ENCODE results near the gene NMRAL1.

Gene NMRAL1

DNA sequence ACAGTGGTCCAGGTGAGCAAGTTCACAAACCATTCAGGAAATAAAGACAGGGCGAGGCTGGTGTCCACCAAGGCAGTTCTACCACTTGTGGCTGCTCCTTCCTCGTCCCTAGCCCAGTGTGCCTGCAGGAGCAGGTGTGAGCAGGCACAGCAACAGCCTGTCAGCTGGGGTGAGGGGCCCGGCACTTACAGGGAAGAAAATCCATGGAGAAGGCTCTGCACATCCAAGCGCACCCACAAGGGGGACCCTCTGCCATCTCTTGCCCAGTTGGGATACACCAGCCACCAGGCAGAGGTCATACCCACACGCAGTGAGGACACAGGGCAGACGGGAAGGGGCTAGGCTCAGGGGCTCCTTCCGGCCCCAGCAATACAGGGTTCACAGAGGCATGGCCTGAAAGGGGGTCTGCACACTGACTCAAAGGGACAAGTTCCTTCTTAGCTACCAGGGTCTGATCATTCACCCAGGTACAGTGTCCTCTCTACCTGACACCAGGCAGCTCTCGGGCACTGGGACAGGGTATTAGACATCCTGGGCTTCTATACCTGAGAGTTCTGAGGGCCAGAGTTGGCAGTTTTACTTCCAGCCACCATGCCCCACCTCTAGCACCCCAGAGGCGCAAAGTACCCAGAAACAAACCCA is 37.1 kb upstream of the NMRAL1 start:
- ChIA-PET CTCF (interaction anchor here (0.6 kb wide), 1 partner anchor 21 kb away, joined by 3 read pairs; no protein-coding TSS in a partner anchor), POLR2A (no interaction called here)
- peak; percentile 71 for DNase-seq (ENCODE audit: extremely low spot score)
- TF ChIP-seq FOXM1 (IDR thresholded peaks at IDR 0.05; ENCODE audit: borderline replicate concordance) (no peak), FOXK2 (IDR thresholded peaks at IDR 0.05) (no peak), CTBP1 (IDR thresholded peaks at IDR 0.05; ENCODE audit: borderline replicate concordance) (no peak), SUZ12 (IDR thresholded peaks at IDR 0.05) (no peak), LEF1 (IDR thresholded peaks at IDR 0.05; ENCODE audit: borderline replicate concordance) (no peak), BHLHE40 (IDR thresholded peaks at IDR 0.05; ENCODE audit: borderline replicate concordance) (no peak), L3MBTL2 (conservative IDR thresholded peaks at IDR 0.05) (no peak), NFRKB (IDR thresholded peaks at IDR 0.05) (no peak), ELF4 (IDR thresholded peaks at IDR 0.05) (no peak), HDGF (IDR thresholded peaks at IDR 0.05; ENCODE audit: borderline replicate concordance) (no peak), SP1 (IDR thresholded peaks at IDR 0.05) (no peak), FOXA1 (IDR thresholded peaks at IDR 0.05) (no peak), ARNT (IDR thresholded peaks at IDR 0.05) (no peak), ZNF384 (IDR thresholded peaks at IDR 0.05) (no peak), TARDBP (IDR thresholded peaks at IDR 0.05) (no peak)
- TF ChIP-seq, protein P1, sequence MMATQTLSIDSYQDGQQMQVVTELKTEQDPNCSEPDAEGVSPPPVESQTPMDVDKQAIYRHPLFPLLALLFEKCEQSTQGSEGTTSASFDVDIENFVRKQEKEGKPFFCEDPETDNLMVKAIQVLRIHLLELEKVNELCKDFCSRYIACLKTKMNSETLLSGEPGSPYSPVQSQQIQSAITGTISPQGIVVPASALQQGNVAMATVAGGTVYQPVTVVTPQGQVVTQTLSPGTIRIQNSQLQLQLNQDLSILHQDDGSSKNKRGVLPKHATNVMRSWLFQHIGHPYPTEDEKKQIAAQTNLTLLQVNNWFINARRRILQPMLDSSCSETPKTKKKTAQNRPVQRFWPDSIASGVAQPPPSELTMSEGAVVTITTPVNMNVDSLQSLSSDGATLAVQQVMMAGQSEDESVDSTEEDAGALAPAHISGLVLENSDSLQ (IDR thresholded peaks at IDR 0.05), result no peak

- ChIA-PET POLR2A (no interaction called here), CTCF (no interaction called here)
- TF ChIP-seq FOXK2 (IDR thresholded peaks at IDR 0.05) (no peak), NFRKB (IDR thresholded peaks at IDR 0.05) (no peak), L3MBTL2 (conservative IDR thresholded peaks at IDR 0.05) (no peak), ZNF384 (IDR thresholded peaks at IDR 0.05) (no peak), HDGF (IDR thresholded peaks at IDR 0.05; ENCODE audit: borderline replicate concordance) (no peak), SP1 (IDR thresholded peaks at IDR 0.05) (no peak), BHLHE40 (IDR thresholded peaks at IDR 0.05; ENCODE audit: borderline replicate concordance) (no peak), FOXM1 (IDR thresholded peaks at IDR 0.05; ENCODE audit: borderline replicate concordance) (no peak), FOXA1 (IDR thresholded peaks at IDR 0.05) (no peak), ARNT (IDR thresholded peaks at IDR 0.05) (no peak), CTBP1 (IDR thresholded peaks at IDR 0.05; ENCODE audit: borderline replicate concordance) (no peak), SUZ12 (IDR thresholded peaks at IDR 0.05) (no peak), TARDBP (IDR thresholded peaks at IDR 0.05) (no peak), ELF4 (IDR thresholded peaks at IDR 0.05) (no peak), LEF1 (IDR thresholded peaks at IDR 0.05; ENCODE audit: borderline replicate concordance) (no peak)
- TF ChIP-seq, protein P1 (IDR thresholded peaks at IDR 0.05), result no peak
- no peak for DNase-seq (ENCODE audit: extremely low spot score)
These were observed 36.5 kb upstream of the NMRAL1 start for GRCh38 chr16:4510747-4511426.

- no peak for TF ChIP-seq BHLHE40 (IDR thresholded peaks at IDR 0.05; ENCODE audit: borderline replicate concordance)
- TF ChIP-seq FOXA1 (IDR thresholded peaks at IDR 0.05), result no peak
- TF ChIP-seq NFRKB (IDR thresholded peaks at IDR 0.05), result no peak
- TF ChIP-seq L3MBTL2 (conservative IDR thresholded peaks at IDR 0.05), result no peak
- no peak for TF ChIP-seq LEF1 (IDR thresholded peaks at IDR 0.05; ENCODE audit: borderline replicate concordance)
- TF ChIP-seq, protein P1 (IDR thresholded peaks at IDR 0.05), result no peak
- TF ChIP-seq TARDBP (IDR thresholded peaks at IDR 0.05), result no peak
- TF ChIP-seq ELF4 (IDR thresholded peaks at IDR 0.05), result no peak
- TF ChIP-seq CTBP1 (IDR thresholded peaks at IDR 0.05; ENCODE audit: borderline replicate concordance), result no peak
- no peak for DNase-seq (ENCODE audit: extremely low spot score)
- ChIA-PET POLR2A (no interaction called here), CTCF (no interaction called here)
These were observed 35.7 kb upstream of the NMRAL1 start for GRCh38 chr16:4510131-4510530.

DNA sequence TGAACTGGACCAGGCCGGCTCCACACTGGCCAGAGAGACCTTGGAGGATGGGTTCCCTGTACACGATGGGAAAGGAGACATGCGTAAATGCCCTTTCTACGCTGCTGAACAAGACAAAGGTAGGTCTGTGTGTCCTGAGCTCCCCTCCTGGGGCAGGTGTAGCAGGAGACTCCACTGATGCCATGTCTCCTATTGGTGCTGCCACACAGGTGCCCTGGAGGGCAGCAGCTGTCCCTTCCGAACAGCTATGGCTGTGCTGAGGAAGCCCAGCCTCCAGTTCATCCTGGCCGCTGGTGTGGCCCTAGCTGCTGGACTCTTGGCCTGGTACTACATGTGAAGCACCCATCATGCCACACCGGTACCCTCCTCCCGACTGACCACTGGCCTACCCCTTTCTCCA is 35.0 kb upstream of the NMRAL1 start:
- POLR2A ChIA-PET, result no interaction called here

GRCh38 chr16:4508806-4509205 is 34.4 kb upstream of the NMRAL1 start:
- no peak for TF ChIP-seq FOXK2 (IDR thresholded peaks at IDR 0.05)
- TF ChIP-seq SP1 (IDR thresholded peaks at IDR 0.05), result no peak
- TF ChIP-seq, protein P1 (IDR thresholded peaks at IDR 0.05), result no peak
- TF ChIP-seq BHLHE40 (IDR thresholded peaks at IDR 0.05; ENCODE audit: borderline replicate concordance), result no peak
- TF ChIP-seq FOXM1 (IDR thresholded peaks at IDR 0.05; ENCODE audit: borderline replicate concordance), result no peak
- no peak for TF ChIP-seq LEF1 (IDR thresholded peaks at IDR 0.05; ENCODE audit: borderline replicate concordance)
- TF ChIP-seq ZNF384 (IDR thresholded peaks at IDR 0.05), result no peak
- TF ChIP-seq TARDBP (IDR thresholded peaks at IDR 0.05), result no peak
- TF ChIP-seq HDGF (IDR thresholded peaks at IDR 0.05; ENCODE audit: borderline replicate concordance), result no peak
- TF ChIP-seq FOXA1 (IDR thresholded peaks at IDR 0.05), result no peak
- no peak for TF ChIP-seq L3MBTL2 (conservative IDR thresholded peaks at IDR 0.05)
- TF ChIP-seq CTBP1 (IDR thresholded peaks at IDR 0.05; ENCODE audit: borderline replicate concordance), result no peak
- no peak for TF ChIP-seq SUZ12 (IDR thresholded peaks at IDR 0.05)
- no peak for TF ChIP-seq NFRKB (IDR thresholded peaks at IDR 0.05)
- no peak for TF ChIP-seq ARNT (IDR thresholded peaks at IDR 0.05)
- no peak for DNase-seq (ENCODE audit: extremely low spot score)
- ChIA-PET CTCF (no interaction called here), POLR2A (no interaction called here)

More for the DNA sequence above, 35.0 kb upstream of the NMRAL1 start:
- no peak for DNase-seq (ENCODE audit: extremely low spot score)
- no peak for TF ChIP-seq FOXA1 (IDR thresholded peaks at IDR 0.05)
- no peak for TF ChIP-seq CTBP1 (IDR thresholded peaks at IDR 0.05; ENCODE audit: borderline replicate concordance)
- CTCF ChIA-PET, result interaction anchor here (0.6 kb wide), 1 partner anchor 24 kb away, joined by 5 read pairs; no protein-coding TSS in a partner anchor

Data from HEK293T (cell line).